Activated CD4-positive, alpha-beta T cell treated with anti-CD3 and anti-CD28 coated beads for 48 hours (primary cell): ENCODE measurements around the gene VWDE.

ENCODE experiments used
- DNase-seq: peaks from one replicate; pipeline ENCODE4 v3.0.0-alpha.2; 2020

The VWDE gene

DNA sequence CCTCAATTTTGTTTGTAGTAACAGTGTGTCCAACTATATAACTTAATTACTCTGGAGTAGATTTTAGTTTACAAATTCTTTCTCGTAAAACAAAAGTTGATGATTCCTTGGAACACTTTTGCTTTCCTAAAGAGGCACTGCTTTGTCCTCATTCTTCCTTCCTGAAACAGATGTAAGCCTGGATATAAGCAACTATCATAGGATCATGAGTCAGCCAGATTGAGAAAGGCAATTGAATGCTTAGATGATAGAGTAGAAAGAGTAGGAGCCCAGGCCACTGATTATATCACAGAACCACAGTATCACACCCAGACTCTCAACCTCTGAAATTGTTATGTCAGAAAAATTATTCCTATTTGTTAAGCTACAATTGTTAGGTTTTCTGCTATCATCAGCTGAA, 122.6 kb downstream of the VWDE start:
- no peak for DNase-seq
